HCT116 (cell line): ENCODE results near the gene FREM1. TPM values are rescaled to one million over a fixed set of nuclear protein-coding genes. Genes with fewer than 3 reads are reported as not detected.

Source experiments
- ATAC-seq: fragments of 200-7000 bp; cut with Tn5 transposase; 2 replicates; pipeline ENCODE4 v1.9.1; 2020; ENCODE audit warnings: mild to moderate bottlenecking, moderate library complexity
- BruUV-seq: library from RNA; stranded (reverse); fragments of 400-500 nt; replicated peaks from 2 replicates; lab custom pipeline; 2021; lab: Mats Ljungman, UMichigan
- CTCF ChIA-PET: fragments of 300-600 bp; sonication (Branson Sonifier 250); formaldehyde crosslinking; loops from one replicate; lab custom pipeline; 2021; ENCODE audit warnings: antibody characterized with exemption; lab: Charles Lee
- POLR2A ChIA-PET: fragments of 300-600, 350-600 bp; sonication (Branson Sonifier 250); formaldehyde crosslinking; loops from one replicate; lab custom pipeline; 2021; ENCODE audit warnings: antibody characterized with exemption; lab: Charles Lee
- RAD21 ChIA-PET, 2 experiments: fragments of 300-600 bp; sonication (Branson Sonifier 250); formaldehyde crosslinking; loops; one replicate each; lab custom pipeline; 2023; ENCODE audit warnings: low total read pairs in 2 of 2; ENCODE audit not compliant: uncharacterized antibody in 2 of 2, unreplicated experiment in 2 of 2, low non-redundant PET in 1 of 2; lab: Charles Lee
- DNase-seq: peaks from one replicate; pipeline ENCODE4 v3.0.0-alpha.2; 2010; ENCODE audit warnings: low read depth, low spot score
- H2AFZ ChIP-seq: fragments of 200-600 bp; shearing (Covaris generic), sonication (generic); 2 replicates; pipeline ENCODE4 v1.6.1; 2017; ENCODE audit warnings: low read depth, mixed run types, mixed read lengths, antibody characterized with exemption, low read length; ENCODE audit not compliant: poor library complexity, severe bottlenecking
- H3K27ac ChIP-seq: 2 replicates; pipeline ENCODE4 v1.5.1; 2012; ENCODE audit warnings: low read depth, low read length
- H3K27me3 ChIP-seq: fragments of 200-600 bp; sonication (generic); 2 replicates; pipeline ENCODE4 v1.6.1; 2016; ENCODE audit warnings: mixed run types, low read length, mixed read lengths; ENCODE audit not compliant: insufficient read depth
- H3K36me3 ChIP-seq, 2 experiments: fragments of 200-500 bp in 1 of 2; fragments of 200-600 bp in 1 of 2; sonication (Bioruptor generic) in 1 of 2; sonication (generic) in 1 of 2; 2 replicates each; pipeline versions ENCODE4 v1.5.1 to v1.6.1; 2014 to 2016; ENCODE audit warnings: low read length in 2 of 2, inconsistent platforms in 1 of 2, mixed read lengths in 1 of 2, mixed run types in 1 of 2; ENCODE audit not compliant: insufficient read depth in 2 of 2, control insufficient read depth in 1 of 2
- H3K4me1 ChIP-seq, 2 experiments: fragments of 200-600 bp in 1 of 2; sonication (generic) in 1 of 2; 2 replicates each; pipeline versions ENCODE4 v1.5.1 to v1.6.1; 2012 to 2017; ENCODE audit warnings: low read length in 2 of 2, inconsistent platforms in 1 of 2, mild to moderate bottlenecking in 1 of 2, mixed read lengths in 1 of 2, mixed run types in 1 of 2, moderate library complexity in 1 of 2; ENCODE audit not compliant: insufficient read depth in 2 of 2, control insufficient read depth in 1 of 2
- H3K4me2 ChIP-seq: fragments of 200-600 bp; sonication (generic); 2 replicates; pipeline ENCODE4 v1.6.1; 2017; ENCODE audit warnings: mixed run types, low read length, mixed read lengths
- H3K4me3 ChIP-seq, 2 experiments: fragments of 200-600 bp in 1 of 2; sonication (generic) in 1 of 2; replicated peaks in 1 of 2; 2 replicates each; pipeline ENCODE4 v1.5.1; 2011 to 2016; ENCODE audit warnings: low read length in 2 of 2, control low read depth in 1 of 2, low read depth in 1 of 2, mild to moderate bottlenecking in 1 of 2, mixed read lengths in 1 of 2, mixed run types in 1 of 2
- H3K79me2 ChIP-seq: fragments of 200-600 bp; sonication (generic); 2 replicates; pipeline ENCODE4 v1.6.1; 2017; ENCODE audit warnings: mild to moderate bottlenecking, mixed run types, low read length, moderate library complexity, mixed read lengths; ENCODE audit not compliant: insufficient read depth
- H3K9ac ChIP-seq: fragments of 200-600 bp; sonication (generic); 2 replicates; pipeline ENCODE4 v1.6.1; 2016; ENCODE audit warnings: low read length, mixed read lengths
- H3K9me2 ChIP-seq: fragments of 200-600 bp; sonication (generic), shearing (Covaris generic); 2 replicates; pipeline ENCODE4 v1.6.1; 2017; ENCODE audit warnings: mixed run types, mild to moderate bottlenecking, moderate library complexity; ENCODE audit not compliant: insufficient read depth
- H3K9me3 ChIP-seq, 2 experiments: fragments of 200-500 bp in 1 of 2; fragments of 200-600 bp in 1 of 2; sonication (Bioruptor generic) in 1 of 2; sonication (generic) in 1 of 2; 2 replicates each; pipeline ENCODE4 v1.6.1; 2014 to 2017; ENCODE audit warnings: low read length in 2 of 2, mixed read lengths in 2 of 2, inconsistent platforms in 1 of 2, low read depth in 1 of 2, mild to moderate bottlenecking in 1 of 2, mixed run types in 1 of 2, moderate library complexity in 1 of 2; ENCODE audit not compliant: control insufficient read depth in 1 of 2, insufficient read depth in 1 of 2
- H4K20me1 ChIP-seq: fragments of 200-600 bp; sonication (generic), shearing (Covaris generic); 2 replicates; pipeline ENCODE4 v1.6.1; 2017; ENCODE audit warnings: mixed run types, mild to moderate bottlenecking, moderate library complexity; ENCODE audit not compliant: insufficient read depth
- CBX3 ChIP-seq: IDR thresholded peaks from 2 replicates; pipeline ENCODE4 v1.6.1; 2012; ENCODE audit warnings: low read depth
- EZH2 ChIP-seq: fragments of 200-600 bp; sonication (generic); IDR thresholded peaks from 2 replicates; pipeline ENCODE4 v1.6.1; 2017; ENCODE audit warnings: antibody characterized with exemption, mixed run types
- EZH2phosphoT487 ChIP-seq: fragments of 200-600 bp; IDR thresholded peaks from 2 replicates; pipeline ENCODE4 v1.6.1; 2018; ENCODE audit warnings: antibody characterized with exemption, borderline replicate concordance
- FOSL1 ChIP-seq: IDR thresholded peaks from 2 replicates; pipeline ENCODE4 v1.6.1; 2012; ENCODE audit warnings: low read depth
- POLR2AphosphoS5 ChIP-seq: IDR thresholded peaks from 2 replicates; pipeline ENCODE4 v1.6.1; 2011; ENCODE audit warnings: mild to moderate bottlenecking, low read depth, low read length, moderate library complexity
- SIN3A ChIP-seq: IDR thresholded peaks from 2 replicates; pipeline ENCODE4 v1.6.1; 2012; ENCODE audit warnings: low read depth
- SP1 ChIP-seq: IDR thresholded peaks from 2 replicates; pipeline ENCODE4 v1.6.1; 2012; ENCODE audit warnings: low read depth
- SRF ChIP-seq: IDR thresholded peaks from 2 replicates; pipeline ENCODE4 v1.6.1; 2012; ENCODE audit warnings: low read depth
- TCF7L2 ChIP-seq: IDR thresholded peaks from 2 replicates; pipeline ENCODE4 v1.7.0; 2011; ENCODE audit warnings: borderline replicate concordance, inconsistent platforms; ENCODE audit not compliant: insufficient read depth, insufficient read length; ENCODE audit errors: extremely low read depth
- YY1 ChIP-seq: IDR thresholded peaks from 2 replicates; pipeline ENCODE4 v1.6.1; 2011; ENCODE audit warnings: low read length, low read depth, moderate library complexity, mild to moderate bottlenecking; ENCODE audit not compliant: insufficient replicate concordance; ENCODE audit errors: extremely low read depth
- ZFX ChIP-seq: fragments of 450-650 bp; IDR thresholded peaks from 2 replicates; pipeline ENCODE4 v1.6.1; 2017
- ZNF274 ChIP-seq: fragments of 200-500 bp; sonication (Bioruptor generic); IDR thresholded peaks from 2 replicates; pipeline ENCODE4 v1.6.1; 2014; ENCODE audit warnings: mild to moderate bottlenecking, low read depth, low read length, inconsistent platforms
- intact Hi-C: fragments of 100-400 bp; cut with micrococcal nuclease; formaldehyde crosslinking; loops from 2 replicates; pipeline ENCODE4 v1.10.0; 2022
- total RNA-seq: library from RNA; stranded (reverse); gene quantifications from one replicate; pipeline ENCODE4 v1.2.1, GENCODE V29; 2021; ENCODE audit not compliant: unreplicated experiment
- TF ChIP-seq, protein P1 (sequence below), 3 experiments: fragments of 200-600 bp in 1 of 3; sonication (generic) in 1 of 3; IDR thresholded peaks in 2 of 3; conservative IDR thresholded peaks in 1 of 3; 2 replicates each; pipeline ENCODE4 v1.5.1; 2012 to 2017; ENCODE audit warnings: low read depth in 2 of 3, low read length in 2 of 3, antibody characterized with exemption in 1 of 3, borderline replicate concordance in 1 of 3, control low read depth in 1 of 3, mild to moderate bottlenecking in 1 of 3, mixed read lengths in 1 of 3, mixed run types in 1 of 3, moderate library complexity in 1 of 3; ENCODE audit not compliant: insufficient read depth in 1 of 3

FREM1 gene
- total RNA-seq, 1 experiment from 2014 or later = 0.12 TPM

DNA sequence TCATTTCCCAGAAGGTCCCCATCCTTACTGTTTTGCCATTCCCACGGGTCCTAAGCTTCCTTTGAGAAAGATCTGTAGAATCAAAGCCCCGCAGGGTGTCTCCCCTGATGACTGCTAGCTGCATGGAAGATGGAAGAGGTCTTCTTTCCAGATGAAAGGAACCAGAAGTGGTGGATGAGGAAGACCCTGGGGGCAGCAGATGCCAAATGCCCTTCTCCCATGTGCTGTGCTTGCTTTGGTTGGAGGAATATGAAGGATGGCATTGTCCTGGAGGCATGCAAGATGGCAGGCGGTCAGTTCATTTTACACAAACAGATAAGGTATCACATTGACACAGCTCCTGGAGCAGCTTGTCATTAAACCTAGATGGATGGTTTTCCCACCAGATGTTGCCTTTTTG lies 161.9 kb downstream of the FREM1 start:
- H3K27me3 ChIP-seq = peaks cover 23% of the 10 kb centered on the region
- ATAC-seq = no peak
- no peaks in the 10 kb centered on the region for H3K36me3 ChIP-seq
- no peak overlapping the region for H3K27ac ChIP-seq
- no peaks in the 10 kb centered on the region for H3K9me3 ChIP-seq
- ChIA-PET POLR2A (no interaction called here), CTCF (no interaction called here), RAD21 (no interaction called here)
- no peak overlapping the region for H3K4me2 ChIP-seq
- no peaks in the 10 kb centered on the region for H3K9me2 ChIP-seq
- intact Hi-C loops = no loop called here
- H4K20me1 ChIP-seq = no peaks in the 10 kb centered on the region
- no peaks in the 10 kb centered on the region for H3K4me1 ChIP-seq
- H2AFZ ChIP-seq = no peak overlapping the region
- BruUV-seq = no TSS peak
- DNase-seq = no peak
- no peak overlapping the region for H3K9ac ChIP-seq
- H3K4me3 ChIP-seq = no peak overlapping the region
- no peaks in the 10 kb centered on the region for H3K79me2 ChIP-seq
- TF ChIP-seq YY1 (no peak), SIN3A (no peak), SRF (no peak), TCF7L2 (no peak), CBX3 (no peak)
- TF ChIP-seq, protein P1, sequence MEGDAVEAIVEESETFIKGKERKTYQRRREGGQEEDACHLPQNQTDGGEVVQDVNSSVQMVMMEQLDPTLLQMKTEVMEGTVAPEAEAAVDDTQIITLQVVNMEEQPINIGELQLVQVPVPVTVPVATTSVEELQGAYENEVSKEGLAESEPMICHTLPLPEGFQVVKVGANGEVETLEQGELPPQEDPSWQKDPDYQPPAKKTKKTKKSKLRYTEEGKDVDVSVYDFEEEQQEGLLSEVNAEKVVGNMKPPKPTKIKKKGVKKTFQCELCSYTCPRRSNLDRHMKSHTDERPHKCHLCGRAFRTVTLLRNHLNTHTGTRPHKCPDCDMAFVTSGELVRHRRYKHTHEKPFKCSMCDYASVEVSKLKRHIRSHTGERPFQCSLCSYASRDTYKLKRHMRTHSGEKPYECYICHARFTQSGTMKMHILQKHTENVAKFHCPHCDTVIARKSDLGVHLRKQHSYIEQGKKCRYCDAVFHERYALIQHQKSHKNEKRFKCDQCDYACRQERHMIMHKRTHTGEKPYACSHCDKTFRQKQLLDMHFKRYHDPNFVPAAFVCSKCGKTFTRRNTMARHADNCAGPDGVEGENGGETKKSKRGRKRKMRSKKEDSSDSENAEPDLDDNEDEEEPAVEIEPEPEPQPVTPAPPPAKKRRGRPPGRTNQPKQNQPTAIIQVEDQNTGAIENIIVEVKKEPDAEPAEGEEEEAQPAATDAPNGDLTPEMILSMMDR (IDR thresholded peaks at IDR 0.05 in 2 of 3, conservative IDR thresholded peaks at IDR 0.05 in 1 of 3; ENCODE audit: borderline replicate concordance in 1 of 3, insufficient read depth in 1 of 3, low read depth in 2 of 3, low read length in 2 of 3) = no peak
- TF ChIP-seq, all 23 proteins: peak for 0

- POLR2A ChIA-PET = no interaction called here
- no TSS peak for BruUV-seq
- TF ChIP-seq, protein P1 (IDR thresholded peaks at IDR 0.05 in 2 of 3, conservative IDR thresholded peaks at IDR 0.05 in 1 of 3; ENCODE audit: borderline replicate concordance in 1 of 3, insufficient read depth in 1 of 3, low read depth in 2 of 3, low read length in 2 of 3) = no peak
- TF ChIP-seq EZH2phosphoT487 (no peak), POLR2AphosphoS5 (no peak), CBX3 (no peak), SRF (no peak), TCF7L2 (no peak), ZFX (no peak), SP1 (no peak), ZNF274 (no peak), EZH2 (no peak), FOSL1 (no peak)
Observed at GRCh38 chr9:14747111-14747510, 163.1 kb downstream of the FREM1 start.

More at GRCh38 chr9:14747111-14747510, 163.1 kb downstream of the FREM1 start:
- DNase-seq = no peak
- Histone ChIP-seq H3K4me2 (no peak overlapping the region), H3K79me2 (no peaks in the 10 kb centered on the region), H3K9ac (no peak overlapping the region), H3K27me3 (peaks cover 14% of the 10 kb centered on the region), H3K9me2 (no peaks in the 10 kb centered on the region), H3K4me1 (no peaks in the 10 kb centered on the region), H3K4me3 (no peak overlapping the region), H2AFZ (no peak overlapping the region), H3K9me3 (no peaks in the 10 kb centered on the region), H3K27ac (no peak overlapping the region), H3K36me3 (no peaks in the 10 kb centered on the region), H4K20me1 (no peaks in the 10 kb centered on the region)
- ChIA-PET RAD21 (no interaction called here), CTCF (no interaction called here)
- ATAC-seq = no peak
- intact Hi-C loops = no loop called here
